ENCODE measurements around the gene FRMD3.

Gene FRMD3

GRCh38 chr9:83264315-83264714 lies 273.9 kb downstream of the FRMD3 start:
- no CpG with 5 or more reads among the region's 2 CpGs for WGBS (ENCODE audit: extremely low coverage, insufficient coverage, insufficient read length)
- no peak for DNase-seq
- Histone ChIP-seq H3K4me1 (ENCODE audit: control insufficient read depth in 1 of 2, insufficient read depth in 2 of 2, low read length in 2 of 2) (peaks cover 0 to 2% of the 10 kb centered on the region in 2 experiments), H3K9ac (ENCODE audit: low read length) (no peak overlapping the region), H2BK5ac (ENCODE audit: low read depth, low read length, poor library complexity) (no peak overlapping the region), H4K91ac (ENCODE audit: low read depth, low read length) (no peak overlapping the region), H3K4me3 (ENCODE audit: low read depth, low read length) (no peak overlapping the region), H3K79me2 (ENCODE audit: control insufficient read depth, insufficient read depth, low read length, poor library complexity) (no peaks in the 10 kb centered on the region), H3K23ac (ENCODE audit: low read length) (no peak overlapping the region), H2AK5ac (ENCODE audit: low read length) (no peak overlapping the region), H2BK12ac (ENCODE audit: low read length) (no peak overlapping the region), H3K27me3 (ENCODE audit: insufficient read depth, low read length) (no peaks in the 10 kb centered on the region), H2BK120ac (ENCODE audit: insufficient read depth, low read length, poor library complexity) (no peak overlapping the region), H3K4ac (ENCODE audit: low read depth, low read length) (no peak overlapping the region), H3K9me3 (ENCODE audit: insufficient read depth, low read depth, low read length) (no peaks in the 10 kb centered on the region), H3K27ac (ENCODE audit: low read depth, low read length) (no peak overlapping the region), H3K4me2 (ENCODE audit: low read length) (no peak overlapping the region), H3K14ac (ENCODE audit: low read length) (no peak overlapping the region), H3K18ac (ENCODE audit: low read length) (no peak overlapping the region), H3K36me3 (ENCODE audit: control insufficient read depth in 1 of 2, insufficient read depth in 2 of 2, low read length in 2 of 2) (no peaks in the 10 kb centered on the region), H4K12ac (ENCODE audit: low read depth, low read length) (no peak overlapping the region), H3K79me1 (ENCODE audit: low read length) (no peaks in the 10 kb centered on the region), H4K8ac (ENCODE audit: low read depth, low read length) (no peak overlapping the region), H2AFZ (ENCODE audit: insufficient read depth, low read length, poor library complexity) (no peak overlapping the region)

GRCh38 chr9:83259558-83259957 lies 278.6 kb downstream of the FRMD3 start:
- no peak overlapping the region for H2AK5ac ChIP-seq (ENCODE audit: low read length)
- H4K91ac ChIP-seq (ENCODE audit: low read depth, low read length), result no peak overlapping the region
- no peak overlapping the region for H2BK12ac ChIP-seq (ENCODE audit: low read length)
- no peak overlapping the region for H3K23ac ChIP-seq (ENCODE audit: low read length)
- no peaks in the 10 kb centered on the region for H3K4me1 ChIP-seq (ENCODE audit: control insufficient read depth in 1 of 2, insufficient read depth in 2 of 2, low read length in 2 of 2)
- no peak overlapping the region for H3K4me2 ChIP-seq (ENCODE audit: low read length)
- H2AFZ ChIP-seq (ENCODE audit: insufficient read depth, low read length, poor library complexity), result no peak overlapping the region
- no peak overlapping the region for H2BK5ac ChIP-seq (ENCODE audit: low read depth, low read length, poor library complexity)
- H4K12ac ChIP-seq (ENCODE audit: low read depth, low read length), result no peak overlapping the region
- H2BK120ac ChIP-seq (ENCODE audit: insufficient read depth, low read length, poor library complexity), result no peak overlapping the region
- no peaks in the 10 kb centered on the region for H3K79me2 ChIP-seq (ENCODE audit: control insufficient read depth, insufficient read depth, low read length, poor library complexity)
- no peak overlapping the region for H3K4me3 ChIP-seq (ENCODE audit: low read depth, low read length)
- no CpG with 5 or more reads among the region's 1 CpG for WGBS (ENCODE audit: extremely low coverage, insufficient coverage, insufficient read length)
- no peak overlapping the region for H4K8ac ChIP-seq (ENCODE audit: low read depth, low read length)
- no peak overlapping the region for H3K9ac ChIP-seq (ENCODE audit: low read length)
- H3K18ac ChIP-seq (ENCODE audit: low read length), result no peak overlapping the region
- no peaks in the 10 kb centered on the region for H3K27me3 ChIP-seq (ENCODE audit: insufficient read depth, low read length)
- no peak overlapping the region for H3K14ac ChIP-seq (ENCODE audit: low read length)
- no peaks in the 10 kb centered on the region for H3K36me3 ChIP-seq (ENCODE audit: control insufficient read depth in 1 of 2, insufficient read depth in 2 of 2, low read length in 2 of 2)
- H3K79me1 ChIP-seq (ENCODE audit: low read length), result no peaks in the 10 kb centered on the region
- DNase-seq, result no peak
- H3K9me3 ChIP-seq (ENCODE audit: insufficient read depth, low read depth, low read length), result no peaks in the 10 kb centered on the region
- no peak overlapping the region for H3K4ac ChIP-seq (ENCODE audit: low read depth, low read length)
- H3K27ac ChIP-seq (ENCODE audit: low read depth, low read length), result no peak overlapping the region

GRCh38 chr9:83257937-83258891 lies 280.0 kb downstream of the FRMD3 start:
- H3K4ac ChIP-seq (ENCODE audit: low read depth, low read length), result no peak overlapping the region
- H3K36me3 ChIP-seq (ENCODE audit: control insufficient read depth in 1 of 2, insufficient read depth in 2 of 2, low read length in 2 of 2), result no peaks in the 10 kb centered on the region
- H3K79me1 ChIP-seq (ENCODE audit: low read length), result no peaks in the 10 kb centered on the region

GRCh38 chr9:83247732-83248131 lies 290.5 kb downstream of the FRMD3 start:
- H3K4me1 ChIP-seq (ENCODE audit: control insufficient read depth in 1 of 2, insufficient read depth in 2 of 2, low read length in 2 of 2), result no peaks in the 10 kb centered on the region
- no peaks in the 10 kb centered on the region for H3K36me3 ChIP-seq (ENCODE audit: control insufficient read depth in 1 of 2, insufficient read depth in 2 of 2, low read length in 2 of 2)
- H3K4ac ChIP-seq (ENCODE audit: low read depth, low read length), result no peak overlapping the region
- H4K91ac ChIP-seq (ENCODE audit: low read depth, low read length), result no peak overlapping the region
- no peak overlapping the region for H2AK5ac ChIP-seq (ENCODE audit: low read length)
- H2BK12ac ChIP-seq (ENCODE audit: low read length), result no peak overlapping the region
- no peak overlapping the region for H4K8ac ChIP-seq (ENCODE audit: low read depth, low read length)
- H3K27ac ChIP-seq (ENCODE audit: low read depth, low read length), result no peak overlapping the region
- H3K23ac ChIP-seq (ENCODE audit: low read length), result no peak overlapping the region
- H3K4me2 ChIP-seq (ENCODE audit: low read length), result no peak overlapping the region
- no peak overlapping the region for H4K12ac ChIP-seq (ENCODE audit: low read depth, low read length)
- no peaks in the 10 kb centered on the region for H3K79me1 ChIP-seq (ENCODE audit: low read length)
- no CpG with 5 or more reads among the region's 4 CpGs for WGBS (ENCODE audit: extremely low coverage, insufficient coverage, insufficient read length)
- H2AFZ ChIP-seq (ENCODE audit: insufficient read depth, low read length, poor library complexity), result no peak overlapping the region
- no peak for DNase-seq
- H3K18ac ChIP-seq (ENCODE audit: low read length), result no peak overlapping the region
- peaks cover 3% of the 10 kb centered on the region for H3K9me3 ChIP-seq (ENCODE audit: insufficient read depth, low read depth, low read length)
- no peak overlapping the region for H3K4me3 ChIP-seq (ENCODE audit: low read depth, low read length)
- no peaks in the 10 kb centered on the region for H3K79me2 ChIP-seq (ENCODE audit: control insufficient read depth, insufficient read depth, low read length, poor library complexity)
- H3K9ac ChIP-seq (ENCODE audit: low read length), result no peak overlapping the region
- H3K27me3 ChIP-seq (ENCODE audit: insufficient read depth, low read length), result no peaks in the 10 kb centered on the region
- H2BK120ac ChIP-seq (ENCODE audit: insufficient read depth, low read length, poor library complexity), result no peak overlapping the region
- no peak overlapping the region for H2BK5ac ChIP-seq (ENCODE audit: low read depth, low read length, poor library complexity)
- no peak overlapping the region for H3K14ac ChIP-seq (ENCODE audit: low read length)

More at GRCh38 chr9:83257937-83258891, 280.0 kb downstream of the FRMD3 start:
- H3K4me2 ChIP-seq (ENCODE audit: low read length), result no peak overlapping the region
- no CpG with 5 or more reads among the region's 5 CpGs for WGBS (ENCODE audit: extremely low coverage, insufficient coverage, insufficient read length)
- no peak overlapping the region for H3K9ac ChIP-seq (ENCODE audit: low read length)
- H4K91ac ChIP-seq (ENCODE audit: low read depth, low read length), result no peak overlapping the region
- no peaks in the 10 kb centered on the region for H3K79me2 ChIP-seq (ENCODE audit: control insufficient read depth, insufficient read depth, low read length, poor library complexity)
- H2AK5ac ChIP-seq (ENCODE audit: low read length), result no peak overlapping the region
- H2AFZ ChIP-seq (ENCODE audit: insufficient read depth, low read length, poor library complexity), result no peak overlapping the region
- H3K27ac ChIP-seq (ENCODE audit: low read depth, low read length), result no peak overlapping the region
- H3K18ac ChIP-seq (ENCODE audit: low read length), result no peak overlapping the region
- no peak overlapping the region for H2BK12ac ChIP-seq (ENCODE audit: low read length)
- H3K23ac ChIP-seq (ENCODE audit: low read length), result no peak overlapping the region
- no peak overlapping the region for H3K4me3 ChIP-seq (ENCODE audit: low read depth, low read length)
- no peaks in the 10 kb centered on the region for H3K9me3 ChIP-seq (ENCODE audit: insufficient read depth, low read depth, low read length)
- no peaks in the 10 kb centered on the region for H3K27me3 ChIP-seq (ENCODE audit: insufficient read depth, low read length)
- H3K14ac ChIP-seq (ENCODE audit: low read length), result no peak overlapping the region
- no peak overlapping the region for H2BK120ac ChIP-seq (ENCODE audit: insufficient read depth, low read length, poor library complexity)
- no peak overlapping the region for H2BK5ac ChIP-seq (ENCODE audit: low read depth, low read length, poor library complexity)
- H4K12ac ChIP-seq (ENCODE audit: low read depth, low read length), result no peak overlapping the region
- no peak overlapping the region for H4K8ac ChIP-seq (ENCODE audit: low read depth, low read length)
- DNase-seq, result no peak
- no peaks in the 10 kb centered on the region for H3K4me1 ChIP-seq (ENCODE audit: control insufficient read depth in 1 of 2, insufficient read depth in 2 of 2, low read length in 2 of 2)
